MM.1S (cell line): ENCODE results near the gene GADD45G.

Source experiments
- DNase-seq: peaks from one replicate; pipeline ENCODE4 v3.0.0-alpha.2; 2015
- H2AFZ ChIP-seq: fragments of 300-600 bp; sonication (generic); 2 replicates; pipeline ENCODE4 v1.6.0; 2016; ENCODE audit warnings: antibody characterized with exemption, low read length
- H3F3A ChIP-seq: fragments of 300-600 bp; sonication (generic); 2 replicates; pipeline ENCODE4 v1.6.1; 2016; ENCODE audit warnings: mild to moderate bottlenecking, antibody characterized with exemption, low read length, moderate library complexity, mixed read lengths; ENCODE audit not compliant: insufficient read depth
- H3K27ac ChIP-seq: fragments of 300-600 bp; sonication (generic); 2 replicates; pipeline ENCODE4 v1.5.1; 2016; ENCODE audit warnings: mild to moderate bottlenecking, low read length
- H3K27me3 ChIP-seq: fragments of 300-600 bp; sonication (generic); replicated peaks from 2 replicates; pipeline ENCODE4 v1.6.0; 2016; ENCODE audit warnings: low read length; ENCODE audit not compliant: insufficient read depth
- H3K36me3 ChIP-seq: fragments of 300-600 bp; sonication (generic); replicated peaks from 2 replicates; pipeline ENCODE4 v1.6.1; 2016; ENCODE audit warnings: mild to moderate bottlenecking, low read length, mixed read lengths; ENCODE audit not compliant: insufficient read depth
- H3K4me1 ChIP-seq: fragments of 300-600 bp; sonication (generic); 2 replicates; pipeline ENCODE4 v1.6.1; 2016; ENCODE audit warnings: low read length, mixed read lengths
- H3K4me2 ChIP-seq: fragments of 300-600 bp; sonication (generic); 2 replicates; pipeline ENCODE4 v1.6.0; 2016; ENCODE audit warnings: low read depth, low read length
- H3K4me3 ChIP-seq: fragments of 300-600 bp; sonication (generic); 2 replicates; pipeline ENCODE4 v1.5.1; 2016; ENCODE audit warnings: low read length, mixed read lengths
- H3K79me2 ChIP-seq: fragments of 300-600 bp; sonication (generic); 2 replicates; pipeline ENCODE4 v1.6.1; 2016; ENCODE audit warnings: mixed run types, low read length, mixed read lengths
- H3K9ac ChIP-seq: fragments of 300-600 bp; sonication (generic); 2 replicates; pipeline ENCODE4 v1.6.1; 2016; ENCODE audit warnings: low read length, mixed read lengths
- H3K9me2 ChIP-seq: fragments of 300-600 bp; sonication (generic); replicated peaks from 2 replicates; pipeline ENCODE4 v1.6.1; 2016; ENCODE audit warnings: mild to moderate bottlenecking, low read length, mixed read lengths; ENCODE audit not compliant: insufficient read depth
- H3K9me3 ChIP-seq: fragments of 300-600 bp; sonication (generic); replicated peaks from 2 replicates; pipeline ENCODE4 v1.6.1; 2016; ENCODE audit warnings: mild to moderate bottlenecking, low read length, mixed read lengths; ENCODE audit not compliant: insufficient read depth
- H4K20me1 ChIP-seq: fragments of 300-600 bp; sonication (generic); 2 replicates; pipeline ENCODE4 v1.6.1; 2016; ENCODE audit warnings: mild to moderate bottlenecking, low read length, moderate library complexity, mixed read lengths; ENCODE audit not compliant: insufficient read depth
- CTCF ChIP-seq: fragments of 300-600 bp; sonication (generic); IDR thresholded peaks from 2 replicates; pipeline ENCODE4 v1.5.1; 2016; ENCODE audit warnings: antibody characterized with exemption, low read length, mixed read lengths
- EZH2 ChIP-seq: fragments of 300-600 bp; sonication (generic); optimal IDR thresholded peaks from 2 replicates; pipeline ENCODE3; 2017; ENCODE audit warnings: low read depth, mild to moderate bottlenecking, antibody characterized with exemption, low read length, mixed read lengths
- EZH2phosphoT487 ChIP-seq: fragments of 300-600 bp; sonication (generic); IDR thresholded peaks from 2 replicates; pipeline ENCODE4 v1.6.1; 2018; ENCODE audit warnings: antibody characterized with exemption, low read length

Gene GADD45G

GRCh38 chr9:89638893-89639292 lies 34.1 kb downstream of the GADD45G start:
- TF ChIP-seq EZH2phosphoT487 (no peak), EZH2 (no peak), CTCF (no peak)
- Histone ChIP-seq H2AFZ (no peak overlapping the region), H3K9ac (no peak overlapping the region), H3K4me1 (no peaks in the 10 kb centered on the region), H3F3A (no peaks in the 10 kb centered on the region), H3K9me2 (no peaks in the 10 kb centered on the region), H3K9me3 (no peaks in the 10 kb centered on the region), H3K36me3 (no peaks in the 10 kb centered on the region), H4K20me1 (no peaks in the 10 kb centered on the region), H3K27me3 (no peaks in the 10 kb centered on the region), H3K4me2 (no peak overlapping the region), H3K27ac (no peak overlapping the region), H3K79me2 (no peaks in the 10 kb centered on the region), H3K4me3 (no peak overlapping the region)
- no peak for DNase-seq

GRCh38 chr9:89639367-89639795 lies 34.6 kb downstream of the GADD45G start:
- no peaks in the 10 kb centered on the region for H3K4me1 ChIP-seq
- H3K9me3 ChIP-seq: no peaks in the 10 kb centered on the region
- no peaks in the 10 kb centered on the region for H3K36me3 ChIP-seq
- no peak overlapping the region for H3K9ac ChIP-seq
- no peak for TF ChIP-seq EZH2phosphoT487
- no peak for TF ChIP-seq CTCF
- no peak for TF ChIP-seq EZH2
- DNase-seq: no peak
- H3K4me2 ChIP-seq: no peak overlapping the region
- no peak overlapping the region for H3K4me3 ChIP-seq
- no peaks in the 10 kb centered on the region for H3K27me3 ChIP-seq
- no peaks in the 10 kb centered on the region for H3K9me2 ChIP-seq
- no peaks in the 10 kb centered on the region for H4K20me1 ChIP-seq
- H2AFZ ChIP-seq: no peak overlapping the region
- H3K79me2 ChIP-seq: no peaks in the 10 kb centered on the region
- no peak overlapping the region for H3K27ac ChIP-seq
- H3F3A ChIP-seq: no peaks in the 10 kb centered on the region

GRCh38 chr9:89639961-89640360 lies 35.1 kb downstream of the GADD45G start:
- Histone ChIP-seq H3K27me3 (no peaks in the 10 kb centered on the region), H3K9me2 (no peaks in the 10 kb centered on the region), H3K4me3 (no peak overlapping the region), H3K4me1 (no peaks in the 10 kb centered on the region), H3K9ac (no peak overlapping the region), H2AFZ (no peak overlapping the region), H3F3A (no peaks in the 10 kb centered on the region), H3K27ac (no peak overlapping the region), H3K79me2 (no peaks in the 10 kb centered on the region), H3K36me3 (no peaks in the 10 kb centered on the region), H3K4me2 (no peak overlapping the region), H3K9me3 (no peaks in the 10 kb centered on the region), H4K20me1 (no peaks in the 10 kb centered on the region)
- DNase-seq: no peak
- TF ChIP-seq EZH2phosphoT487: no peak
- TF ChIP-seq CTCF: no peak
- no peak for TF ChIP-seq EZH2
